Measurements from ENCODE around the gene ARHGEF7. TPM values are rescaled to one million over a fixed set of nuclear protein-coding genes. Genes with fewer than 3 reads are reported as not detected.

ARHGEF7 gene
- total and polyA plus RNA-seq, 4 experiments from 2014 or later: 6.6 to 73.7 (median 40.7) TPM

GRCh38 chr13:111177081-111177711, 62.1 kb downstream of the ARHGEF7 start:
- Mint-ChIP-seq H3K27me3 (no peaks in the 10 kb centered on the region), H3K27ac (peak overlapping the region; percentile 89 to 100 (median 99)), H3K4me1 (peaks cover 52 to 87% (median 72%) of the 10 kb centered on the region in 4 donors), H3K4me3 (peak overlapping the region in 7 of 8 donors; percentile 36 to 84 (median 81)), H3K9me3 (peaks cover 0 to 1% (median 0%) of the 10 kb centered on the region in 8 donors), H3K36me3 (peaks cover 19 to 30% of the 10 kb centered on the region in 2 donors)
- Histone ChIP-seq H3K36me3 (ENCODE audit: insufficient read depth, low read length) (no peaks in the 10 kb centered on the region), H3K9me3 (ENCODE audit: control insufficient read depth in 1 of 2, low read length in 2 of 2) (no peaks in the 10 kb centered on the region), H3K27me3 (ENCODE audit: insufficient read depth, low read length) (no peaks in the 10 kb centered on the region), H3K27ac (ENCODE audit: low read depth, low read length) (peak overlapping the region; percentile 72), H3K4me3 (ENCODE audit: low read length in 2 of 2) (no peak overlapping the region), H3K4me1 (ENCODE audit: insufficient read depth, low read length) (peaks cover 75% of the 10 kb centered on the region)
- intact Hi-C loops (cut with micrococcal nuclease): loop anchor here (1.0 kb wide), 1 partner anchor 12 kb away; no protein-coding TSS in a partner anchor
- peak; percentile 78 to 86 (median 84) for DNase-seq
- ChIA-PET CTCF (ENCODE audit: partially characterized antibody) (interaction anchor here (1.2 to 1.4 kb wide), 3 partner anchors 10 to 47 kb away, joined by 3 to 4 read pairs (median 3); no protein-coding TSS in a partner anchor), POLR2A (ENCODE audit: partially characterized antibody) (interaction anchor here (0.8 to 3.1 kb wide), 3 partner anchors 12 to 38 kb away, joined by 3 to 16 read pairs (median 3); no protein-coding TSS in a partner anchor)

- POLR2A ChIA-PET (ENCODE audit: partially characterized antibody): interaction anchor here (0.8 to 3.1 kb wide), 3 partner anchors 11 to 38 kb away, joined by 3 to 16 read pairs (median 3); no protein-coding TSS in a partner anchor
- Mint-ChIP-seq H3K4me1 (peaks cover 56 to 93% (median 76%) of the 10 kb centered on the region in 4 donors), H3K36me3 (peaks cover 19 to 25% of the 10 kb centered on the region in 2 donors), H3K27me3 (no peaks in the 10 kb centered on the region), H3K27ac (peak overlapping the region; percentile 89 to 100 (median 99)), H3K9me3 (peaks cover 0 to 1% (median 0%) of the 10 kb centered on the region in 8 donors), H3K4me3 (peak overlapping the region in 7 of 8 donors; percentile 49 to 84 (median 81))
- Histone ChIP-seq H3K27ac (ENCODE audit: low read depth, low read length) (peak overlapping the region; percentile 72), H3K4me1 (ENCODE audit: insufficient read depth, low read length) (peaks cover 82% of the 10 kb centered on the region), H3K9me3 (ENCODE audit: control insufficient read depth in 1 of 2, low read length in 2 of 2) (no peaks in the 10 kb centered on the region), H3K4me3 (ENCODE audit: low read length in 2 of 2) (no peak overlapping the region), H3K27me3 (ENCODE audit: insufficient read depth, low read length) (no peaks in the 10 kb centered on the region), H3K36me3 (ENCODE audit: insufficient read depth, low read length) (no peaks in the 10 kb centered on the region)
- CTCF ChIA-PET (ENCODE audit: partially characterized antibody): interaction anchor here (1.4 kb wide), 2 partner anchors 11 to 46 kb away, joined by 3 to 4 read pairs; no protein-coding TSS in a partner anchor
- intact Hi-C loops (cut with micrococcal nuclease): loop anchor here (1.0 kb wide), 1 partner anchor 11 kb away; no protein-coding TSS in a partner anchor
- DNase-seq: no peak
These were observed 62.8 kb downstream of the ARHGEF7 start for GRCh38 chr13:111177921-111178320.

- ChIA-PET CTCF (ENCODE audit: partially characterized antibody) (interaction anchor here (1.4 kb wide), 1 partner anchor 46 kb away, joined by 3 read pairs; no protein-coding TSS in a partner anchor), POLR2A (ENCODE audit: partially characterized antibody) (interaction anchor here (1.5 to 3.1 kb wide), 2 partner anchors 11 to 27 kb away, joined by 3 to 16 read pairs; no protein-coding TSS in a partner anchor)
- peak overlapping the region; percentile 72 for H3K27ac ChIP-seq (ENCODE audit: low read depth, low read length)
- no peaks in the 10 kb centered on the region for H3K27me3 Mint-ChIP-seq
- H3K4me3 Mint-ChIP-seq: peak overlapping the region in 6 of 8 donors; percentile 7 to 83 (median 52)
- peaks cover 60 to 95% (median 80%) of the 10 kb centered on the region in 4 donors for H3K4me1 Mint-ChIP-seq
- intact Hi-C loops (cut with micrococcal nuclease): no loop called here
- peaks cover 87% of the 10 kb centered on the region for H3K4me1 ChIP-seq (ENCODE audit: insufficient read depth, low read length)
- H3K9me3 ChIP-seq (ENCODE audit: control insufficient read depth in 1 of 2, low read length in 2 of 2): no peaks in the 10 kb centered on the region
- no peak for DNase-seq
- no peaks in the 10 kb centered on the region for H3K27me3 ChIP-seq (ENCODE audit: insufficient read depth, low read length)
- H3K4me3 ChIP-seq (ENCODE audit: low read length in 2 of 2): no peak overlapping the region
- peaks cover 19 to 22% of the 10 kb centered on the region in 2 donors for H3K36me3 Mint-ChIP-seq
- peaks cover 0 to 1% (median 0%) of the 10 kb centered on the region in 8 donors for H3K9me3 Mint-ChIP-seq
- peak overlapping the region; percentile 89 to 100 (median 99) for H3K27ac Mint-ChIP-seq
- no peaks in the 10 kb centered on the region for H3K36me3 ChIP-seq (ENCODE audit: insufficient read depth, low read length)
These were observed 63.3 kb downstream of the ARHGEF7 start for GRCh38 chr13:111178402-111178801.

- no peaks in the 10 kb centered on the region for H3K27me3 Mint-ChIP-seq
- H3K36me3 Mint-ChIP-seq: peaks cover 15 to 19% of the 10 kb centered on the region in 2 donors
- peak in 2 of 5 donors; percentile 19 to 29 for DNase-seq
- H3K27me3 ChIP-seq (ENCODE audit: insufficient read depth, low read length): no peaks in the 10 kb centered on the region
- H3K4me3 ChIP-seq (ENCODE audit: low read length in 2 of 2): no peak overlapping the region
- H3K9me3 Mint-ChIP-seq: no peaks in the 10 kb centered on the region
- peak overlapping the region in 6 of 8 donors; percentile 4 to 44 (median 16) for H3K4me3 Mint-ChIP-seq
- CTCF ChIA-PET (ENCODE audit: partially characterized antibody): interaction anchor here (0.8 kb wide), 2 partner anchors 9 to 17 kb away, joined by 3 to 5 read pairs; no protein-coding TSS in a partner anchor
- H3K9me3 ChIP-seq (ENCODE audit: control insufficient read depth in 1 of 2, low read length in 2 of 2): no peaks in the 10 kb centered on the region
- POLR2A ChIA-PET (ENCODE audit: partially characterized antibody): interaction anchor here (1.0 to 1.7 kb wide), 2 partner anchors 9 to 16 kb away, joined by 3 to 10 read pairs; no protein-coding TSS in a partner anchor
- peaks cover 96% of the 10 kb centered on the region for H3K4me1 ChIP-seq (ENCODE audit: insufficient read depth, low read length)
- peak overlapping the region; percentile 31 for H3K27ac ChIP-seq (ENCODE audit: low read depth, low read length)
- peak overlapping the region; percentile 69 to 95 (median 92) for H3K27ac Mint-ChIP-seq
- intact Hi-C loops (cut with micrococcal nuclease): no loop called here
- H3K4me1 Mint-ChIP-seq: peaks cover 69 to 97% (median 89%) of the 10 kb centered on the region in 4 donors
- H3K36me3 ChIP-seq (ENCODE audit: insufficient read depth, low read length): no peaks in the 10 kb centered on the region
These were observed 65.0 kb downstream of the ARHGEF7 start for GRCh38 chr13:111179908-111180760.

GRCh38 chr13:111181977-111182376, 66.9 kb downstream of the ARHGEF7 start:
- Histone ChIP-seq H3K27me3 (ENCODE audit: insufficient read depth, low read length) (no peaks in the 10 kb centered on the region), H3K4me3 (ENCODE audit: low read length in 2 of 2) (no peak overlapping the region), H3K27ac (ENCODE audit: low read depth, low read length) (no peak overlapping the region), H3K9me3 (ENCODE audit: control insufficient read depth in 1 of 2, low read length in 2 of 2) (no peaks in the 10 kb centered on the region), H3K4me1 (ENCODE audit: insufficient read depth, low read length) (peaks cover 95% of the 10 kb centered on the region), H3K36me3 (ENCODE audit: insufficient read depth, low read length) (no peaks in the 10 kb centered on the region)
- no peak for DNase-seq
- ChIA-PET POLR2A (ENCODE audit: partially characterized antibody) (no interaction called here), CTCF (ENCODE audit: partially characterized antibody) (interaction anchor here (1.0 kb wide), 1 partner anchor 24 kb away, joined by 3 read pairs; no protein-coding TSS in a partner anchor)
- H3K27me3 Mint-ChIP-seq: no peaks in the 10 kb centered on the region
- peaks cover 14 to 15% of the 10 kb centered on the region in 2 donors for H3K36me3 Mint-ChIP-seq
- intact Hi-C loops (cut with micrococcal nuclease): no loop called here
- H3K27ac Mint-ChIP-seq: peak overlapping the region in 6 of 7 donors; percentile 3 to 82 (median 56)
- no peak overlapping the region for H3K4me3 Mint-ChIP-seq
- H3K4me1 Mint-ChIP-seq: peaks cover 72 to 95% (median 87%) of the 10 kb centered on the region in 4 donors
- no peaks in the 10 kb centered on the region for H3K9me3 Mint-ChIP-seq

GRCh38 chr13:111183087-111183645, 68.1 kb downstream of the ARHGEF7 start:
- CTCF ChIA-PET (ENCODE audit: partially characterized antibody): interaction anchor here (0.9 kb wide), 1 partner anchor 268 kb away, joined by 3 read pairs; no protein-coding TSS in a partner anchor

More at GRCh38 chr13:111183087-111183645, 68.1 kb downstream of the ARHGEF7 start:
- Histone ChIP-seq H3K36me3 (ENCODE audit: insufficient read depth, low read length) (no peaks in the 10 kb centered on the region), H3K9me3 (ENCODE audit: control insufficient read depth in 1 of 2, low read length in 2 of 2) (no peaks in the 10 kb centered on the region), H3K4me1 (ENCODE audit: insufficient read depth, low read length) (peaks cover 95% of the 10 kb centered on the region), H3K27me3 (ENCODE audit: insufficient read depth, low read length) (no peaks in the 10 kb centered on the region), H3K4me3 (ENCODE audit: low read length in 2 of 2) (no peak overlapping the region), H3K27ac (ENCODE audit: low read depth, low read length) (no peak overlapping the region)
- Mint-ChIP-seq H3K4me3 (peak overlapping the region in 4 of 8 donors; percentile 4 to 88 (median 26)), H3K4me1 (peaks cover 71 to 95% (median 85%) of the 10 kb centered on the region in 4 donors), H3K27me3 (no peaks in the 10 kb centered on the region), H3K27ac (peak overlapping the region; percentile 78 to 96 (median 93)), H3K36me3 (peaks cover 7 to 10% of the 10 kb centered on the region in 2 donors), H3K9me3 (no peaks in the 10 kb centered on the region)
- POLR2A ChIA-PET (ENCODE audit: partially characterized antibody): interaction anchor here (0.6 to 1.1 kb wide), 2 partner anchors 9 to 48 kb away, joined by 3 to 7 read pairs; no protein-coding TSS in a partner anchor
- intact Hi-C loops (cut with micrococcal nuclease): no loop called here
- DNase-seq: peak in 2 of 5 donors; percentile 29 to 40

Data from CD4-positive, alpha-beta memory T cell (primary cell).